Natural killer cell (primary cell): Measurements from ENCODE around the gene RGS6. TPM values are rescaled to one million over a fixed set of nuclear protein-coding genes. Genes with fewer than 3 reads are reported as not detected.

Experiments used
- ATAC-seq, 3 donors: fragments of 150-1000 bp in 2 of 3; fragments of 200-7000 bp in 1 of 3; cut with Tn5 transposase; 1 replicate in 1 of 3; 2 replicates in 2 of 3; pipeline ENCODE4 v1.10.0; 2021; ENCODE audit warnings: mild to moderate bottlenecking in 2 of 3, moderate library complexity in 2 of 3
- DNase-seq, 2 donors: peaks; one replicate each; pipeline versions ENCODE4 v3.0.0 to v3.0.0-alpha.2; 2013 to 2021; ENCODE audit warnings: mixed read lengths in 1 of 2
- H3K27ac ChIP-seq: one replicate; pipeline ENCODE4 v1.5.1; 2013; ENCODE audit warnings: mild to moderate bottlenecking, low read length
- H3K27me3 ChIP-seq: one replicate; pipeline ENCODE4 v1.6.1; 2013; ENCODE audit warnings: low read length; ENCODE audit not compliant: control insufficient read depth, insufficient read depth
- H3K36me3 ChIP-seq: one replicate; pipeline ENCODE4 v1.6.1; 2013; ENCODE audit warnings: low read length; ENCODE audit not compliant: control insufficient read depth, insufficient read depth
- H3K4me1 ChIP-seq: one replicate; pipeline ENCODE4 v1.6.1; 2013; ENCODE audit warnings: low read length; ENCODE audit not compliant: control insufficient read depth, insufficient read depth
- H3K4me3 ChIP-seq: one replicate; pipeline ENCODE4 v1.5.1; 2013; ENCODE audit warnings: low read length
- H3K9me3 ChIP-seq: one replicate; pipeline ENCODE4 v1.6.1; 2013; ENCODE audit warnings: low read length; ENCODE audit not compliant: control insufficient read depth, insufficient read depth
- H3K27ac Mint-ChIP-seq, 2 donors: one replicate each; pipeline ENCODE4 v1.8.0; 2022; ENCODE audit warnings: mild to moderate bottlenecking in 2 of 2, mixed read lengths in 2 of 2, moderate library complexity in 1 of 2
- H3K27me3 Mint-ChIP-seq, 2 donors: one replicate each; pipeline ENCODE4 v1.8.0; 2022; ENCODE audit warnings: low read depth in 2 of 2, mixed read lengths in 2 of 2
- H3K36me3 Mint-ChIP-seq: one replicate; pipeline ENCODE4 v1.8.0; 2022; ENCODE audit warnings: mixed read lengths
- H3K4me1 Mint-ChIP-seq, 2 donors: one replicate each; pipeline ENCODE4 v1.8.0; 2022; ENCODE audit warnings: mixed read lengths in 2 of 2
- H3K4me3 Mint-ChIP-seq: one replicate; pipeline ENCODE4 v1.8.0; 2022; ENCODE audit warnings: mild to moderate bottlenecking, moderate library complexity, mixed read lengths
- H3K9me3 Mint-ChIP-seq, 2 donors: one replicate each; pipeline ENCODE4 v1.8.0; 2022; ENCODE audit warnings: mixed read lengths in 2 of 2
- WGBS: methylation state at CpG from one replicate; pipeline ENCODE4 v1.1.7; 2013; ENCODE audit warnings: missing lambda C conversion rate; ENCODE audit not compliant: insufficient coverage; 5-methylcytosine and 5-hydroxymethylcytosine counted together
- intact Hi-C: fragments of 100-400 bp; cut with micrococcal nuclease; formaldehyde crosslinking; loops from one replicate; pipeline ENCODE4 v1.14.2; 2022
- total RNA-seq, 4 donors: library from RNA; stranded (reverse); fragments of 120-200 nt in 1 of 4; gene quantifications; one replicate each; pipeline versions ENCODE4 v1.2.3 to v1.2.4, GENCODE V29; 2013 to 2022
- TF ChIP-seq, protein P1 (sequence below): fragments of 200-600 bp; IDR thresholded peaks from one replicate; pipeline ENCODE4 v1.8.0; 2022; ENCODE audit warnings: antibody characterized with exemption

Gene RGS6
- total RNA-seq, 3 donors from 2014 or later (not counting 1 experiment from before 2014, with no cell fraction given) = 0.75 to 1.4 TPM; not detected in 1

DNA sequence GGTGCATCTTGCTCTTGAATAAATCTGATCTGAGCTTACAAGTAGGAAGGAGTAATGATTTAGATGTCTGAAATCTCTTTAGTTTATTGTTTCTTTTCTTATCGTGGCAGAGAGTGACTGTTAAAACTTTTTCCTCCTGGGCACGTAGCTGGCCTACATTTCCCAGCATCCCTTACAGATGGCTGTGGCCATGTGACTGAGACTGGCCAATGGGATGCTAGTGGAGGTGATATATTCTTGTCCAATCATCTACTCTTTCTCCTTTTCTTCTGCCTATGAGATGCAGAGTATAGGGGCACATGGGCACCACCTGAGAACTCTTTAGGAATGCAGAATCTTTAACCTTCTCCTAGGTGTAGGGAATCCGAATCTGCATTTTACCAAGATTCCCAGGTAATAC is 237.3 kb downstream of the RGS6 start:
- H3K36me3 ChIP-seq = no peaks in the 10 kb centered on the region
- peaks cover 7 to 23% of the 10 kb centered on the region in 2 donors for H3K27me3 Mint-ChIP-seq
- ATAC-seq = no peak
- intact Hi-C loops = no loop called here
- H3K9me3 Mint-ChIP-seq = no peaks in the 10 kb centered on the region
- H3K27ac Mint-ChIP-seq = no peak overlapping the region
- no peaks in the 10 kb centered on the region for H3K4me1 ChIP-seq
- no peak overlapping the region for H3K4me3 ChIP-seq
- H3K36me3 Mint-ChIP-seq = no peaks in the 10 kb centered on the region
- H3K4me1 Mint-ChIP-seq = no peaks in the 10 kb centered on the region
- TF ChIP-seq, protein P1, sequence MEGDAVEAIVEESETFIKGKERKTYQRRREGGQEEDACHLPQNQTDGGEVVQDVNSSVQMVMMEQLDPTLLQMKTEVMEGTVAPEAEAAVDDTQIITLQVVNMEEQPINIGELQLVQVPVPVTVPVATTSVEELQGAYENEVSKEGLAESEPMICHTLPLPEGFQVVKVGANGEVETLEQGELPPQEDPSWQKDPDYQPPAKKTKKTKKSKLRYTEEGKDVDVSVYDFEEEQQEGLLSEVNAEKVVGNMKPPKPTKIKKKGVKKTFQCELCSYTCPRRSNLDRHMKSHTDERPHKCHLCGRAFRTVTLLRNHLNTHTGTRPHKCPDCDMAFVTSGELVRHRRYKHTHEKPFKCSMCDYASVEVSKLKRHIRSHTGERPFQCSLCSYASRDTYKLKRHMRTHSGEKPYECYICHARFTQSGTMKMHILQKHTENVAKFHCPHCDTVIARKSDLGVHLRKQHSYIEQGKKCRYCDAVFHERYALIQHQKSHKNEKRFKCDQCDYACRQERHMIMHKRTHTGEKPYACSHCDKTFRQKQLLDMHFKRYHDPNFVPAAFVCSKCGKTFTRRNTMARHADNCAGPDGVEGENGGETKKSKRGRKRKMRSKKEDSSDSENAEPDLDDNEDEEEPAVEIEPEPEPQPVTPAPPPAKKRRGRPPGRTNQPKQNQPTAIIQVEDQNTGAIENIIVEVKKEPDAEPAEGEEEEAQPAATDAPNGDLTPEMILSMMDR = no peak
- no peaks in the 10 kb centered on the region for H3K9me3 ChIP-seq
- no peak overlapping the region for H3K4me3 Mint-ChIP-seq
- DNase-seq = no peak
- H3K27ac ChIP-seq = no peak overlapping the region
- WGBS = 92% methylated on average over 2 of the region's 3 CpGs
- H3K27me3 ChIP-seq = no peaks in the 10 kb centered on the region

DNA sequence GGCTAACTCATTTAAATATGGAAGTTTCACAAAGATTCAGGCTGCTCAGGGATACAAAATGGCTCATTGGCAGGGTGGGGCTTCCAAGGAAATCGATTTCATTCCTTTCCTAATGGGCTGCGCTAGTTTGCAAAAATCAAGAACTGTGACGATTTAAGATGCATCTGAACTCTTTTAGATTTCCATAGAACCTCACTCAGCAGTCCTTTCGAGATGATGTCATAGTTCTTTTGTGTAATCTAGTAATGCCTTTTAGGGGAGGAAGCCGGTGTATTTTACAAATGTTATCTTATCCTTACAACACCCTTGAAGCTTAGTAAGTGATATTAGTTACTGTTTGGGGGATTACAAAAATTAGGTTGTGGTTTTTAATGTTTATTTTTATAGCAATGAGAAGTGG is 239.8 kb downstream of the RGS6 start:
- H3K4me3 ChIP-seq = no peak overlapping the region
- no peaks in the 10 kb centered on the region for H3K4me1 Mint-ChIP-seq
- H3K9me3 ChIP-seq = no peaks in the 10 kb centered on the region
- ATAC-seq (no peak), DNase-seq (no peak)
- no peaks in the 10 kb centered on the region for H3K36me3 ChIP-seq
- H3K27me3 Mint-ChIP-seq = peaks cover 12 to 19% of the 10 kb centered on the region in 2 donors
- H3K4me3 Mint-ChIP-seq = no peak overlapping the region
- H3K27ac ChIP-seq = no peak overlapping the region
- intact Hi-C loops = no loop called here
- no peaks in the 10 kb centered on the region for H3K9me3 Mint-ChIP-seq
- no peaks in the 10 kb centered on the region for H3K36me3 Mint-ChIP-seq
- no peak overlapping the region for H3K27ac Mint-ChIP-seq
- H3K4me1 ChIP-seq = no peaks in the 10 kb centered on the region
- H3K27me3 ChIP-seq = no peaks in the 10 kb centered on the region
- WGBS = 97% methylated on average over 2 of the region's 5 CpGs
- TF ChIP-seq, protein P1 = no peak

DNA sequence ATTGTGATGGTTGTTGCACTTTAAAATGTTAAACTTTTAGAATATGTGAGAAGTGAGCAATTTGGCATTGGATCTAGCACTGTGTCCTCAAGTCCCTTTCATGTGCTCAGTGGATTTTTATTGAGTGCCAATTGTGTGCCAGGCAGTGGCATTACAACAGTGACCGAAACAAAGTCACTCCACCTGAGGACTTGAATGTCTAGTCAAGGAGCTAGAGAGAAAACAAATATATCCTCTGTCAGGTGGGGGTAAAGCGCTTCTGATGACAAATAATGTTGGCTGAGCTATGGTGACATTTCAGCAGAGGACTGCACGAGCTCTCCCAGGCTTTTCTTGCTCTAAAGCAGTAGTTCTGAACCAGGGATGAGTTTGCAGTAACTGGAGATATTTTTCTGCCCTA is 240.4 kb downstream of the RGS6 start:
- DNase-seq (no peak), ATAC-seq (no peak)
- H3K36me3 ChIP-seq = no peaks in the 10 kb centered on the region
- H3K27ac ChIP-seq = no peak overlapping the region
- H3K4me1 ChIP-seq = no peaks in the 10 kb centered on the region
- 84% methylated on average over 3 of the region's 3 CpGs for WGBS
- H3K27me3 ChIP-seq = no peaks in the 10 kb centered on the region
- no peaks in the 10 kb centered on the region for H3K36me3 Mint-ChIP-seq
- H3K27me3 Mint-ChIP-seq = peaks cover 12 to 17% of the 10 kb centered on the region in 2 donors
- TF ChIP-seq, protein P1 = no peak
- H3K4me1 Mint-ChIP-seq = no peaks in the 10 kb centered on the region
- no peak overlapping the region for H3K27ac Mint-ChIP-seq
- H3K4me3 Mint-ChIP-seq = no peak overlapping the region
- intact Hi-C loops = no loop called here
- no peaks in the 10 kb centered on the region for H3K9me3 Mint-ChIP-seq
- H3K9me3 ChIP-seq = no peaks in the 10 kb centered on the region
- H3K4me3 ChIP-seq = no peak overlapping the region

DNA sequence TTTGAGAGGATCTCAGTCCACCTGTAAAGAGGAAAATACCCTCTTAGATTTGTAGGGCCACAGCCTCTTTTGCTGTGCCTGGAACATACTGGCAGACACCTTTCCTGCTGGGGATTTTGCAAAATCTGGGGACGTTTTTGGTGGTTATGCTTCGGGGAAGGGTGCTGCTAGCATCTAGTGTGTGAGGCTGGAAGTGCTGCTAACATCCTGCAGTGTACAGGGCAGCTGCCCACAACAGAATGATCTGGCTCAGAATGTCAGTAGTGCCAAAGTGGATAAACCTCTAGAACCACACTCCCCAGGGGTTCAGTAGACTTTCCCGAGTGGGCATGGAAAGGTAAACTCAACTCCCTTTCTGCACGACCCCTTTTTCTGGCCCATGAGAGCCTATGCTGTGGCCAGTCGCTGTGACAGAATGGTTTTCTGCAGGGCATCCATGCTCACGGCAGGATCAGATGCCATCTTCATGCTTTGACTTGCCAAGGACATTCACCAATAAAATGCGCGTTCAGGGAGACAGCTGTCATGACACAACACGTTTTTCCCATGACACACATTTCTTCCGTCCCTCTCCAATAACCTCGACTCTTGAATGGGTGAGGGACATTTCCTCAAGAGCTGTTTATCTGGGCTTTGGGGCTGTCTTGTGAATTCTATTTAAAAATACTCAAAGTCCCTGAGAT is 240.9 kb downstream of the RGS6 start:
- ATAC-seq = no peak
- H3K4me1 Mint-ChIP-seq = no peaks in the 10 kb centered on the region
- H3K4me3 Mint-ChIP-seq = no peak overlapping the region

More for the DNA sequence above, 240.9 kb downstream of the RGS6 start:
- Histone ChIP-seq H3K4me3 (no peak overlapping the region), H3K27ac (no peak overlapping the region), H3K4me1 (no peaks in the 10 kb centered on the region), H3K9me3 (no peaks in the 10 kb centered on the region), H3K27me3 (no peaks in the 10 kb centered on the region), H3K36me3 (no peaks in the 10 kb centered on the region)
- no peak for DNase-seq
- Mint-ChIP-seq H3K9me3 (no peaks in the 10 kb centered on the region), H3K27ac (no peak overlapping the region), H3K36me3 (no peaks in the 10 kb centered on the region), H3K27me3 (peaks cover 12 to 23% of the 10 kb centered on the region in 2 donors)
- intact Hi-C loops = no loop called here
- 82% methylated on average over 11 of the region's 11 CpGs for WGBS
- TF ChIP-seq, protein P1 = no peak
